MM.1S (cell line): ENCODE results near the gene GGT6.

Source experiments
- EZH2 ChIP-seq: fragments of 300-600 bp; sonication (generic); optimal IDR thresholded peaks from 2 replicates; pipeline ENCODE3; 2017; ENCODE audit warnings: low read depth, mild to moderate bottlenecking, antibody characterized with exemption, low read length, mixed read lengths
- EZH2phosphoT487 ChIP-seq: fragments of 300-600 bp; sonication (generic); IDR thresholded peaks from 2 replicates; pipeline ENCODE4 v1.6.1; 2018; ENCODE audit warnings: antibody characterized with exemption, low read length
- TF ChIP-seq, protein P1 (sequence below): fragments of 300-600 bp; sonication (generic); IDR thresholded peaks from 2 replicates; pipeline ENCODE4 v1.5.1; 2016; ENCODE audit warnings: antibody characterized with exemption, low read length, mixed read lengths

DNA sequence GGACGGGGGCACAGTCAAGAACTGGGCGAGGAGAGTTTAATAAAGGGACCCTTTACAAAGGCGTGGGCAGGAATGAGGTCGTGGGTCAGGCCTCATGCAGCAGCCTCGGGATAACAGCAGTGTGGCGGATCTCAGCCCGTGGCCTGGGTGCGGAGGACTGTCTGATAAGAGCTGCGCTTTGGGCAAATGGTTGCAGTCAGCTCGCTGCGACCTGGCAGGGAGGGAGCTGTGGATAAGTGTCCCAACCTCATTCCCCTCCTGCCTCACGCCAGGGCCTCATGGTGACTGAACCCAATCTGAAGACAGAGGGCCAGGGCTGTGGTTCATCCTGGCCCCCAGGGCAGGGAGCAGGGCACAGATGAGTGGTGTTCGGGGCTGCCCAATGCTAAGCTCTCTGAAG lies 37.6 kb upstream of the GGT6 start:
- TF ChIP-seq, protein P1, sequence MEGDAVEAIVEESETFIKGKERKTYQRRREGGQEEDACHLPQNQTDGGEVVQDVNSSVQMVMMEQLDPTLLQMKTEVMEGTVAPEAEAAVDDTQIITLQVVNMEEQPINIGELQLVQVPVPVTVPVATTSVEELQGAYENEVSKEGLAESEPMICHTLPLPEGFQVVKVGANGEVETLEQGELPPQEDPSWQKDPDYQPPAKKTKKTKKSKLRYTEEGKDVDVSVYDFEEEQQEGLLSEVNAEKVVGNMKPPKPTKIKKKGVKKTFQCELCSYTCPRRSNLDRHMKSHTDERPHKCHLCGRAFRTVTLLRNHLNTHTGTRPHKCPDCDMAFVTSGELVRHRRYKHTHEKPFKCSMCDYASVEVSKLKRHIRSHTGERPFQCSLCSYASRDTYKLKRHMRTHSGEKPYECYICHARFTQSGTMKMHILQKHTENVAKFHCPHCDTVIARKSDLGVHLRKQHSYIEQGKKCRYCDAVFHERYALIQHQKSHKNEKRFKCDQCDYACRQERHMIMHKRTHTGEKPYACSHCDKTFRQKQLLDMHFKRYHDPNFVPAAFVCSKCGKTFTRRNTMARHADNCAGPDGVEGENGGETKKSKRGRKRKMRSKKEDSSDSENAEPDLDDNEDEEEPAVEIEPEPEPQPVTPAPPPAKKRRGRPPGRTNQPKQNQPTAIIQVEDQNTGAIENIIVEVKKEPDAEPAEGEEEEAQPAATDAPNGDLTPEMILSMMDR = no peak
- no peak for TF ChIP-seq EZH2
- no peak for TF ChIP-seq EZH2phosphoT487
